ENCODE data around the gene NUCB2. TPM values are rescaled to one million over a fixed set of nuclear protein-coding genes. Genes with fewer than 3 reads are reported as not detected.
A peak's percentile ranks its signal among the peaks of the same experiment; 100 is the strongest.

The NUCB2 gene
- total and polyA plus RNA-seq, 2 of the 13 experiments (the other 11 are each of a cell fraction or from before 2014, with no cell fraction given): 54.2 to 82.4 TPM

DNA sequence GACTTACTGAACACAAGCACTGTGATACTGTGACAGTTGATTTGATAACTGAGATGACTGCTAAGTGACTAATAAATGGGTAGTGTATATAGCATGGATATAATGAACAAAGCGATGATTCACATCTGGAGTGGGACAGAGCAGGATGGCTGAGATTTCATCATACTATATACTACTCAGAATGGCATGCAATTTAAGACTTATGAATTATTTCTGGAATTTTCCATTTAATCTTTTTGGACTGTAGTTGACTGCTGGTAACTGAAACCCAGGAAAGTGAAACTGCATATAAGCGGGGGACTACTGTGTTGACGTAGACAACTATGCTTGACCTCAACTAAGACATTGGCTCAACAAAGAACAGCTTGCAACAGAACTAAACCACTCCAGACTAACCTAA is 20.0 kb upstream of the NUCB2 start:
- no peak overlapping the region for H2AFZ ChIP-seq (ENCODE audit: low read length)
- H3K27ac ChIP-seq (ENCODE audit: extremely low read length, insufficient read depth, low read length): no peak overlapping the region
- H3K4me2 ChIP-seq (ENCODE audit: low read depth, low read length): peak overlapping the region; percentile 39; the same call in 1 of the 2 replicates
- TF ChIP-seq ZNF251 (CRISPR knock-in tag; IDR thresholded peaks at IDR 0.05) (no peak), ZNF333 (CRISPR knock-in tag; IDR thresholded peaks at IDR 0.05; ENCODE audit: borderline replicate concordance) (no peak), BHLHE40 (IDR thresholded peaks at IDR 0.05; ENCODE audit: low read length) (no peak), NFYC (CRISPR knock-in tag; IDR thresholded peaks at IDR 0.05) (no peak)
- TF ChIP-seq, protein P1, sequence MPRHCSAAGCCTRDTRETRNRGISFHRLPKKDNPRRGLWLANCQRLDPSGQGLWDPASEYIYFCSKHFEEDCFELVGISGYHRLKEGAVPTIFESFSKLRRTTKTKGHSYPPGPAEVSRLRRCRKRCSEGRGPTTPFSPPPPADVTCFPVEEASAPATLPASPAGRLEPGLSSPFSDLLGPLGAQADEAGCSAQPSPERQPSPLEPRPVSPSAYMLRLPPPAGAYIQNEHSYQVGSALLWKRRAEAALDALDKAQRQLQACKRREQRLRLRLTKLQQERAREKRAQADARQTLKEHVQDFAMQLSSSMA (CRISPR knock-in tag; IDR thresholded peaks at IDR 0.05): no peak
- TF ChIP-seq, protein P2, sequence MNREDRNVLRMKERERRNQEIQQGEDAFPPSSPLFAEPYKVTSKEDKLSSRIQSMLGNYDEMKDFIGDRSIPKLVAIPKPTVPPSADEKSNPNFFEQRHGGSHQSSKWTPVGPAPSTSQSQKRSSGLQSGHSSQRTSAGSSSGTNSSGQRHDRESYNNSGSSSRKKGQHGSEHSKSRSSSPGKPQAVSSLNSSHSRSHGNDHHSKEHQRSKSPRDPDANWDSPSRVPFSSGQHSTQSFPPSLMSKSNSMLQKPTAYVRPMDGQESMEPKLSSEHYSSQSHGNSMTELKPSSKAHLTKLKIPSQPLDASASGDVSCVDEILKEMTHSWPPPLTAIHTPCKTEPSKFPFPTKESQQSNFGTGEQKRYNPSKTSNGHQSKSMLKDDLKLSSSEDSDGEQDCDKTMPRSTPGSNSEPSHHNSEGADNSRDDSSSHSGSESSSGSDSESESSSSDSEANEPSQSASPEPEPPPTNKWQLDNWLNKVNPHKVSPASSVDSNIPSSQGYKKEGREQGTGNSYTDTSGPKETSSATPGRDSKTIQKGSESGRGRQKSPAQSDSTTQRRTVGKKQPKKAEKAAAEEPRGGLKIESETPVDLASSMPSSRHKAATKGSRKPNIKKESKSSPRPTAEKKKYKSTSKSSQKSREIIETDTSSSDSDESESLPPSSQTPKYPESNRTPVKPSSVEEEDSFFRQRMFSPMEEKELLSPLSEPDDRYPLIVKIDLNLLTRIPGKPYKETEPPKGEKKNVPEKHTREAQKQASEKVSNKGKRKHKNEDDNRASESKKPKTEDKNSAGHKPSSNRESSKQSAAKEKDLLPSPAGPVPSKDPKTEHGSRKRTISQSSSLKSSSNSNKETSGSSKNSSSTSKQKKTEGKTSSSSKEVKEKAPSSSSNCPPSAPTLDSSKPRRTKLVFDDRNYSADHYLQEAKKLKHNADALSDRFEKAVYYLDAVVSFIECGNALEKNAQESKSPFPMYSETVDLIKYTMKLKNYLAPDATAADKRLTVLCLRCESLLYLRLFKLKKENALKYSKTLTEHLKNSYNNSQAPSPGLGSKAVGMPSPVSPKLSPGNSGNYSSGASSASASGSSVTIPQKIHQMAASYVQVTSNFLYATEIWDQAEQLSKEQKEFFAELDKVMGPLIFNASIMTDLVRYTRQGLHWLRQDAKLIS (CRISPR knock-in tag; IDR thresholded peaks at IDR 0.05): no peak
- TF ChIP-seq, protein P3, sequence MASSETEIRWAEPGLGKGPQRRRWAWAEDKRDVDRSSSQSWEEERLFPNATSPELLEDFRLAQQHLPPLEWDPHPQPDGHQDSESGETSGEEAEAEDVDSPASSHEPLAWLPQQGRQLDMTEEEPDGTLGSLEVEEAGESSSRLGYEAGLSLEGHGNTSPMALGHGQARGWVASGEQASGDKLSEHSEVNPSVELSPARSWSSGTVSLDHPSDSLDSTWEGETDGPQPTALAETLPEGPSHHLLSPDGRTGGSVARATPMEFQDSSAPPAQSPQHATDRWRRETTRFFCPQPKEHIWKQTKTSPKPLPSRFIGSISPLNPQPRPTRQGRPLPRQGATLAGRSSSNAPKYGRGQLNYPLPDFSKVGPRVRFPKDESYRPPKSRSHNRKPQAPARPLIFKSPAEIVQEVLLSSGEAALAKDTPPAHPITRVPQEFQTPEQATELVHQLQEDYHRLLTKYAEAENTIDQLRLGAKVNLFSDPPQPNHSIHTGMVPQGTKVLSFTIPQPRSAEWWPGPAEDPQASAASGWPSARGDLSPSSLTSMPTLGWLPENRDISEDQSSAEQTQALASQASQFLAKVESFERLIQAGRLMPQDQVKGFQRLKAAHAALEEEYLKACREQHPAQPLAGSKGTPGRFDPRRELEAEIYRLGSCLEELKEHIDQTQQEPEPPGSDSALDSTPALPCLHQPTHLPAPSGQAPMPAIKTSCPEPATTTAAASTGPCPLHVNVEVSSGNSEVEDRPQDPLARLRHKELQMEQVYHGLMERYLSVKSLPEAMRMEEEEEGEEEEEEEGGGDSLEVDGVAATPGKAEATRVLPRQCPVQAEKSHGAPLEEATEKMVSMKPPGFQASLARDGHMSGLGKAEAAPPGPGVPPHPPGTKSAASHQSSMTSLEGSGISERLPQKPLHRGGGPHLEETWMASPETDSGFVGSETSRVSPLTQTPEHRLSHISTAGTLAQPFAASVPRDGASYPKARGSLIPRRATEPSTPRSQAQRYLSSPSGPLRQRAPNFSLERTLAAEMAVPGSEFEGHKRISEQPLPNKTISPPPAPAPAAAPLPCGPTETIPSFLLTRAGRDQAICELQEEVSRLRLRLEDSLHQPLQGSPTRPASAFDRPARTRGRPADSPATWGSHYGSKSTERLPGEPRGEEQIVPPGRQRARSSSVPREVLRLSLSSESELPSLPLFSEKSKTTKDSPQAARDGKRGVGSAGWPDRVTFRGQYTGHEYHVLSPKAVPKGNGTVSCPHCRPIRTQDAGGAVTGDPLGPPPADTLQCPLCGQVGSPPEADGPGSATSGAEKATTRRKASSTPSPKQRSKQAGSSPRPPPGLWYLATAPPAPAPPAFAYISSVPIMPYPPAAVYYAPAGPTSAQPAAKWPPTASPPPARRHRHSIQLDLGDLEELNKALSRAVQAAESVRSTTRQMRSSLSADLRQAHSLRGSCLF (CRISPR knock-in tag; IDR thresholded peaks at IDR 0.05; ENCODE audit: borderline replicate concordance): no peak
- ATAC-seq (no peak), DNase-seq (ENCODE audit: low spot score) (no peak), FAIRE-seq (no peak)
- H3K27me3 ChIP-seq (ENCODE audit: control insufficient read depth in 1 of 2, insufficient read depth in 2 of 2, low read length in 2 of 2): no peaks in the 10 kb centered on the region; a peak in 1 of 5 replicates
- H3K4me1 ChIP-seq (ENCODE audit: insufficient read depth, low read length): peaks cover 23% of the 10 kb centered on the region
- WGBS (ENCODE audit: low lambda C conversion rate): 32% methylated on average over 3 of the region's 3 CpGs
- no peaks in the 10 kb centered on the region for H3K9me3 ChIP-seq (ENCODE audit: low read length)
- no peaks in the 10 kb centered on the region for H3K79me2 ChIP-seq (ENCODE audit: insufficient read depth, low read length)
- intact Hi-C loops (cut with micrococcal nuclease; ENCODE audit: unreplicated experiment) (no loop called here), in situ Hi-C loops (cut with HindIII; ENCODE audit: extremely low pct_ligation_motif_present, low pct_unique_long_range_greater_than_20kb) (loop anchor here (25.0 kb wide), 1 partner anchor 144 kb away; no protein-coding TSS in a partner anchor)
- no peak overlapping the region for H3K9ac ChIP-seq (ENCODE audit: insufficient read depth, low read depth, low read length)
- POLR2A ChIA-PET: no interaction called here
- H4K20me1 ChIP-seq (ENCODE audit: insufficient read depth, low read length): no peaks in the 10 kb centered on the region
- CTCF ChIA-PET (ENCODE audit: low intra/inter-chr PET ratio, low total read pairs): no interaction called here
- BruUV-seq (replicated peaks): no TSS peak
- no peak overlapping the region for H3K4me3 ChIP-seq (replicated peaks in 1 of 3; ENCODE audit: insufficient read depth in 1 of 3, low read depth in 2 of 3, low read length in 3 of 3)
- no peaks in the 10 kb centered on the region for H3K36me3 ChIP-seq (replicated peaks in 1 of 2; ENCODE audit: control insufficient read depth in 1 of 2, insufficient read depth in 2 of 2, low read length in 2 of 2)
